Osteocyte (in vitro differentiated cells): ENCODE measurements around the gene PPP1R12B. TPM values are rescaled to one million over a fixed set of nuclear protein-coding genes. Genes with fewer than 3 reads are reported as not detected.
"Not testable (repeated sequence)": the region's sequence is repeated elsewhere in the genome, so short reads cannot be mapped to it uniquely, and the experiment has no call there.

Experiments used
- DNase-seq: peaks from one replicate; pipeline ENCODE4 v3.0.0; 2021; ENCODE audit warnings: mixed read lengths; ENCODE audit not compliant: unreplicated experiment; ENCODE audit errors: extremely low spot score
- H3K27ac Mint-ChIP-seq: one replicate; pipeline ENCODE4 v1.8.0; 2021; ENCODE audit warnings: mild to moderate bottlenecking, mixed read lengths; ENCODE audit not compliant: unreplicated experiment
- H3K27me3 Mint-ChIP-seq: one replicate; pipeline ENCODE4 v1.8.0; 2021; ENCODE audit warnings: mixed read lengths; ENCODE audit not compliant: unreplicated experiment
- H3K36me3 Mint-ChIP-seq: one replicate; pipeline ENCODE4 v1.8.0; 2021; ENCODE audit warnings: mixed read lengths; ENCODE audit not compliant: unreplicated experiment
- H3K4me1 Mint-ChIP-seq: one replicate; pipeline ENCODE4 v1.8.0; 2021; ENCODE audit warnings: mixed read lengths; ENCODE audit not compliant: unreplicated experiment
- H3K4me3 Mint-ChIP-seq: one replicate; pipeline ENCODE4 v1.8.0; 2021; ENCODE audit warnings: mild to moderate bottlenecking, moderate library complexity, mixed read lengths; ENCODE audit not compliant: unreplicated experiment
- H3K9me3 Mint-ChIP-seq: one replicate; pipeline ENCODE4 v1.8.0; 2021; ENCODE audit warnings: mixed read lengths; ENCODE audit not compliant: unreplicated experiment
- total RNA-seq: library from RNA; stranded (reverse); gene quantifications from 2 replicates; pipeline ENCODE4 v1.2.1, GENCODE V29; 2021
- TF ChIP-seq, protein P1 (sequence below): fragments of 200-600 bp; sonication (generic); IDR thresholded peaks from 2 replicates; pipeline ENCODE4 v1.5.0; 2021; ENCODE audit warnings: antibody characterized with exemption, mild to moderate bottlenecking, moderate library complexity

Gene PPP1R12B
- total RNA-seq, 1 donor from 2014 or later, result 14.6 TPM

DNA sequence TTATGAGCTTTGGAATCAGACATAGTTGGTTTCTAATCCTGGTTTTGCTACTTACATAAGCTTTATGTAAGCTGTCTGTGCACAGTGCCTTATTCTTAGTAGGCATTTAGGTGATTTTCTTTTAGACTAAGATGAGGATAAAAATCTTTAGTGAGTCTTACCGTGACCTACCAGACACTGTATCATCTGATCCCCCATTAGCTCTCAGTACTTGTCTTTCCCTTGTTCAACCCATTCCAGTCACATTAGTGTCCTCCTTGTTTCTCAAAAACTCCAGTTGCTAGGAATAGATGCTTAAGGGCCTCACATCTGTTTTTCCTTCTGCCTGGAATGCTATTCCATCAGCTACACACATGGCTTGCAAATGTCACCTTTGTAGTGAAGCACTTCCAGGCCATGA, 18.8 kb downstream of the PPP1R12B start:
- TF ChIP-seq, protein P1, sequence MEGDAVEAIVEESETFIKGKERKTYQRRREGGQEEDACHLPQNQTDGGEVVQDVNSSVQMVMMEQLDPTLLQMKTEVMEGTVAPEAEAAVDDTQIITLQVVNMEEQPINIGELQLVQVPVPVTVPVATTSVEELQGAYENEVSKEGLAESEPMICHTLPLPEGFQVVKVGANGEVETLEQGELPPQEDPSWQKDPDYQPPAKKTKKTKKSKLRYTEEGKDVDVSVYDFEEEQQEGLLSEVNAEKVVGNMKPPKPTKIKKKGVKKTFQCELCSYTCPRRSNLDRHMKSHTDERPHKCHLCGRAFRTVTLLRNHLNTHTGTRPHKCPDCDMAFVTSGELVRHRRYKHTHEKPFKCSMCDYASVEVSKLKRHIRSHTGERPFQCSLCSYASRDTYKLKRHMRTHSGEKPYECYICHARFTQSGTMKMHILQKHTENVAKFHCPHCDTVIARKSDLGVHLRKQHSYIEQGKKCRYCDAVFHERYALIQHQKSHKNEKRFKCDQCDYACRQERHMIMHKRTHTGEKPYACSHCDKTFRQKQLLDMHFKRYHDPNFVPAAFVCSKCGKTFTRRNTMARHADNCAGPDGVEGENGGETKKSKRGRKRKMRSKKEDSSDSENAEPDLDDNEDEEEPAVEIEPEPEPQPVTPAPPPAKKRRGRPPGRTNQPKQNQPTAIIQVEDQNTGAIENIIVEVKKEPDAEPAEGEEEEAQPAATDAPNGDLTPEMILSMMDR, result no peak
- Mint-ChIP-seq H3K4me3 (no peak overlapping the region), H3K4me1 (no peaks in the 10 kb centered on the region), H3K27me3 (no peaks in the 10 kb centered on the region), H3K9me3 (no peaks in the 10 kb centered on the region), H3K27ac (no peak overlapping the region), H3K36me3 (no peaks in the 10 kb centered on the region)
- no peak for DNase-seq

DNA sequence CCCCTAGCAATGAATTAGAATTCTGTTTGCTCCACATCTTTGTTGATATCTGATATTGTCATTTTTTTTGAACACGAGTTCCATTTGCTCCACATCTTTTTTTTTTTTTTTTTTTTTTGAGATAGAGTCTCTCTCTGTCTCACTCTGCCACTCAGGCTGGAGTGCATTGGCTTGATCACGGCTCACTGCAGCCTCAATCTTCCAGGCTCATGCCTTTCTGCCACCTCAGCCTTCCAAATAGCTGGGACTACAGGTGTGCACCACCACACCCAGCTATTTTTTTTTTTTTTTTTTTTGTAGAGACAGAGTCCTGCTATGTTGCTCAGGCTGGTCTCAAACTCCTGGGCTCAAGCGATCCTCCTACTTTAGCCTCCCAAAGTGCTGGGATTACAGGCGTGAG, 22.4 kb downstream of the PPP1R12B start:
- DNase-seq, H3K27me3 Mint-ChIP-seq, H3K4me3 Mint-ChIP-seq, H3K9me3 Mint-ChIP-seq, H3K4me1 Mint-ChIP-seq, H3K27ac Mint-ChIP-seq, H3K36me3 Mint-ChIP-seq: not testable (repeated sequence)

DNA sequence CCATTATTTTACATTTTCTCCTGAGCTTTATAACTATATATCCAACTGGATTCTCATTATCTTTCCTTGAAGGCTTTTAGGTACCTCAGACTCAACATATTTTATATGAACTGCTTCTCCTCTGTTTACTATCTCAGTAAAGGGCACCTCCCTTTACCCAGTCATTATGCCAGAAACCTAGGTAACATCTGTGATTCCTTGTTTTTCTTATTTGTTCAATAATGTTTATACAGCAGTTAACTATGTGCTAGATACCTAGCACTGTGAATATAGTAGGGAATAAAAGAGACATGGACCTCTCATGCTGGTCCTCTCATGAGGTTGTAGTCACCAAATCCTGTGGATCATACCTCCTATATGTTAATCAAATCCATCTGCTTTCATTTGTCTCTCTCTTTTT, 25.6 kb downstream of the PPP1R12B start:
- no peaks in the 10 kb centered on the region for H3K27me3 Mint-ChIP-seq
- no peak overlapping the region for H3K27ac Mint-ChIP-seq
- no peak for DNase-seq
- no peak overlapping the region for H3K4me3 Mint-ChIP-seq
- no peaks in the 10 kb centered on the region for H3K36me3 Mint-ChIP-seq
- H3K4me1 Mint-ChIP-seq, result peaks cover 4% of the 10 kb centered on the region
- no peaks in the 10 kb centered on the region for H3K9me3 Mint-ChIP-seq
- TF ChIP-seq, protein P1, result no peak

DNA sequence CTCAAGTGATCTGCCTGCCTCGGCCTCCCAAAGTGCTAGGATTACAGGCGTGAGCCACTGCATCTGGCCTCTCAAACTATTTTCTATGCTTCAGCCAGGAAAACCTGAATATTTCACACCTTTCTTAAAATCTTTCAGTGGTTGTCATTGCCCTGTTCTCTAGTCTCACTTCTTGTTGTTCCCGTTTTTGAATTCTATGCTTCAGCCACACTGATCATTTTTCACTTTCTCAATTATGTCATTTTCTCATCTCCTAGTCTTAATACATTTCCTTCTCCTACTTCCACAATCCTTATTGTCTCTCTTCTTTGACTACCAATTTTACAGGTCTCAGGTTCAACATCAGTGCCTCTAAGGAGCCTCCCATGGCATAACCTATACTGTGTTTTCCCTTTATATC, 26.7 kb downstream of the PPP1R12B start:
- not testable (repeated sequence) for H3K27ac Mint-ChIP-seq, H3K36me3 Mint-ChIP-seq, H3K27me3 Mint-ChIP-seq

DNA sequence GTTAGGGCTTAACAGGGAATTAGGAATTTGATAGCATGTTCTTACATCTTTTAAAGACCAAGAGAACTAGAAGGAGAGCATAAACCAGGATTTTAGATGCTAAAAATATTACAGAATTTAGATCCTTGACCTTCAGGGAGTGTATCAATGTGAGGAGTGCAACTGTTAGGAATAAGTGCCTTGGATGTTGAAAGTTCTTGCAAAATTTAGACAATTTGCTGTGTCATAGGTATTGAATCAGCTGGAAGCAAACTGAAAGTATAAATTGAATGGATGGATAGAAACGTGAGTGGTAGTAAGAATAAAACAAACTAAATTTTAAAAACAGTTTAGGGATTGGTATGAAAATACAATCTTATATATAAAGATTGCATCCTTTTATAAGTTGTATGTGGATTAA, 27.7 kb downstream of the PPP1R12B start:
- no peak overlapping the region for H3K4me3 Mint-ChIP-seq
- H3K27ac Mint-ChIP-seq, result peak overlapping the region; percentile 1
- no peaks in the 10 kb centered on the region for H3K27me3 Mint-ChIP-seq
- no peaks in the 10 kb centered on the region for H3K36me3 Mint-ChIP-seq
- no peaks in the 10 kb centered on the region for H3K9me3 Mint-ChIP-seq
- DNase-seq, result no peak
- TF ChIP-seq, protein P1, result no peak
- H3K4me1 Mint-ChIP-seq, result peaks cover 10% of the 10 kb centered on the region

More for the DNA sequence above, 26.7 kb downstream of the PPP1R12B start:
- not testable (repeated sequence) for H3K4me1 Mint-ChIP-seq, H3K9me3 Mint-ChIP-seq, H3K4me3 Mint-ChIP-seq, DNase-seq

DNA sequence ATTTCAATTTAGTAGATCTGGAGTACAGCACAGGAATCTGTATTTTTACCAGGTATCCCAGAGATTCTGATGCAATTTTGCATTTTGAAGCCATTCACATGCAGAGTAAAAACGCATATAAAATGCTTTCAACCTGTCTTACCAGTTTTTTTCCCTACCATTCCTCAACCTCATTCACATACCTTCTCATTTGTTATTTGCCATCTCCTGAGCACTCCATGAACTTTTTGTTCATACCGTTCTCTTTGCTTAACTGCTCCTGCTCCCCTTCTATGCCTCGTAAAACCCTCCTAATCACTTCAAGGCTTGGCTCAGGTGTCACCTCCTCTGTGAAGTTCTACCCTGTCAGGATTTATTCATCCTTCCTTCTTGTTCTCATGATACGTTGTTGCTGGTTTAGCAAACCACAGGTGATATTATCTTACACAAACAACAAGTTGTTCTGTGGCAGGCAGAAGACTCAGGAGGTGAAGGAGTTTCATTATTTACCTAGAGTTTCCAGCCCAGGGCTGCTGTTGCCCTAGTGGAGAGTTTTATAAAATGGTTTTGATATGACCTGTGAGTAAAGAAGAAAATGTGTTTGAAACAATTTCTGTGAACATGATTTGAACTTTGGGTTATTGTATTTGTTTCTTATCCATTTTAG, 31.5 kb downstream of the PPP1R12B start:
- H3K9me3 Mint-ChIP-seq, H3K36me3 Mint-ChIP-seq, DNase-seq, H3K4me1 Mint-ChIP-seq, H3K27ac Mint-ChIP-seq, H3K4me3 Mint-ChIP-seq, H3K27me3 Mint-ChIP-seq: not testable (repeated sequence)
- TF ChIP-seq, protein P1, result peak; percentile 19

DNA sequence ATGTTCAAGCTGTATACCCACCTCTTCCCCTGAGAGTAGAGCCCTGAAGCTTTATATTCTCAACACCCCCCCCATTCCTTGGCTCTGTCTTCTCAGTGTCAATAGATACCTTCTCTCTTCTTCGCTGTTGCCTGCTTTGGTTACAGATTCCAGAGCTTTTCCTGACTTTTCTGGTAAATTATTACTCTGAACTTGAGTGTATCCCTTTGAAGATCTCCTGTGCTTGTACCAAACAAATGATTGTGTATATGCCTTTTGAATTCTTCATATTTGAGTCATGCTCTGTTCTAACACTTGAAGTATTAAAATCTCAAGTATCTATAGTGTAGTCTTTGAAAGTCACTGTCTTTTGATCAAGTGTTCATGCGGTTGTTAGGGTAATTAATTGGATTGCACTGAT, 32.0 kb downstream of the PPP1R12B start:
- H3K36me3 Mint-ChIP-seq, DNase-seq, H3K9me3 Mint-ChIP-seq, H3K27ac Mint-ChIP-seq, H3K4me3 Mint-ChIP-seq, H3K4me1 Mint-ChIP-seq, H3K27me3 Mint-ChIP-seq: not testable (repeated sequence)

DNA sequence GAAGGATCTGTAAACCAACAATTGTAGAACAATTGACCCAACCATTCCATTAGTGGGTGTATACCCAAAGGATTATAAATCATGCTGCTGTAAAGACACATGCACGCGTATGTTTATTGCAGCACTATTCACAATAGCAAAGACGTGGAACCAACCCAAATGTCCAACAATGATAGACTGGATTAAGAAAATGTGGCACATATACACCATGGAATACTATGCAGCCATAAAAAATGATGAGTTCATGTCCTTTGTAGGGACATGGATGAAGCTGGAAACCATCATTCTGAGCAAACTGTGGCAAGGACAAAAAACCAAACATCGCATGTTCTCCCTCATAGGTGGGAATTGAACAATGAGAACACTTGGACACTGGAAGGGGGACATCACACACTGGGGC, 33.4 kb downstream of the PPP1R12B start:
- not testable (repeated sequence) for H3K27ac Mint-ChIP-seq, H3K27me3 Mint-ChIP-seq, H3K4me1 Mint-ChIP-seq, H3K9me3 Mint-ChIP-seq, DNase-seq, H3K4me3 Mint-ChIP-seq, H3K36me3 Mint-ChIP-seq

DNA sequence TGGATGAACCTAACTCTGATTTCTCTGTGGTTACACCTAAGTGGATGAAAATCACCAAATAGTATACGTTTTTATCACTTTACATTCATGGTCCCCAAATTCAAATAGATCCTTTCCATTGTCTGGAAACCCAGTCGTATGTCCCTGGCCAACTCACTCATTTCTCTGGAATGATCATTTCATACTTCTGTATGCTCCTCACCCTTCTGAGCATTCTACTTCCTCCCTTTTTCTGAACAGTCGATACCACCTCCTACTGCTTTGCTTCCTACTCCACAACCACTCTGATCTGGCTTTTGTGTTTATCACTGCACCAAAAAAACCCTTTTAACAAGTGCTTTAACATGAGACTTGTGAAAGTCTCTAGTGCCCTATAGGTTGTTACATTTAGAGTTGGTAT, 47.3 kb downstream of the PPP1R12B start:
- not testable (repeated sequence) for H3K4me3 Mint-ChIP-seq, DNase-seq, H3K36me3 Mint-ChIP-seq

More for the DNA sequence above, 47.3 kb downstream of the PPP1R12B start:
- not testable (repeated sequence) for H3K9me3 Mint-ChIP-seq, H3K27ac Mint-ChIP-seq, H3K27me3 Mint-ChIP-seq, H3K4me1 Mint-ChIP-seq
